A673 (cell line): ENCODE measurements around the gene KRTAP5-2. TPM values are rescaled to one million over a fixed set of nuclear protein-coding genes. Genes with fewer than 3 reads are reported as not detected.
"Not testable (repeated sequence)": the region's sequence is repeated elsewhere in the genome, so short reads cannot be mapped to it uniquely, and the experiment has no call there.

Source experiments
- BruUV-seq: library from RNA; stranded (reverse); fragments of 400-500 nt; replicated peaks from 2 replicates; lab custom pipeline; 2021; lab: Mats Ljungman, UMichigan
- CTCF ChIA-PET: fragments of 300-600 bp; sonication (Branson Sonifier 250); formaldehyde crosslinking; loops from one replicate; lab custom pipeline; 2022; ENCODE audit warnings: antibody characterized with exemption; lab: Charles Lee
- POLR2A ChIA-PET: fragments of 300-600 bp; sonication (Branson Sonifier 250); formaldehyde crosslinking; loops from one replicate; lab custom pipeline; 2022; ENCODE audit warnings: antibody characterized with exemption; ENCODE audit not compliant: low non-redundant PET; lab: Charles Lee
- DNase-seq: peaks from one replicate; pipeline ENCODE4 v3.0.0-alpha.2; 2015; ENCODE audit warnings: low spot score
- H3K27ac ChIP-seq: fragments of 200-600 bp; sonication (generic); 2 replicates; pipeline ENCODE4 v1.5.1; 2016; ENCODE audit warnings: mixed run types, low read depth, mild to moderate bottlenecking, mixed read lengths, antibody characterized with exemption, low read length; ENCODE audit not compliant: poor library complexity, severe bottlenecking
- H3K27me3 ChIP-seq: fragments of 200-600 bp; sonication (generic); replicated peaks from 2 replicates; pipeline ENCODE4 v1.6.1; 2017; ENCODE audit warnings: mixed run types, low read depth, mild to moderate bottlenecking, mixed read lengths, antibody characterized with exemption, low read length; ENCODE audit not compliant: insufficient read depth, poor library complexity
- H3K36me3 ChIP-seq: fragments of 200-600 bp; sonication (generic); 2 replicates; pipeline ENCODE4 v1.6.1; 2016; ENCODE audit warnings: mixed run types, mild to moderate bottlenecking, mixed read lengths, antibody characterized with exemption, low read length; ENCODE audit not compliant: insufficient read depth, poor library complexity, severe bottlenecking
- H3K4me1 ChIP-seq: fragments of 200-600 bp; sonication (generic); 2 replicates; pipeline ENCODE4 v1.6.1; 2017; ENCODE audit warnings: mixed run types, mild to moderate bottlenecking, mixed read lengths, antibody characterized with exemption, low read length; ENCODE audit not compliant: insufficient read depth, poor library complexity, severe bottlenecking
- H3K4me3 ChIP-seq: fragments of 200-600 bp; sonication (generic); 2 replicates; pipeline ENCODE4 v1.5.1; 2016; ENCODE audit warnings: low read depth, mixed run types, mild to moderate bottlenecking, mixed read lengths, low read length; ENCODE audit not compliant: poor library complexity, severe bottlenecking
- H3K9me3 ChIP-seq: fragments of 200-600 bp; sonication (generic); 2 replicates; pipeline ENCODE4 v1.6.1; 2016; ENCODE audit warnings: mixed run types, low read depth, mild to moderate bottlenecking, mixed read lengths, antibody characterized with exemption, low read length; ENCODE audit not compliant: poor library complexity, severe bottlenecking
- EZH2 ChIP-seq: fragments of 200-600 bp; sonication (generic); IDR thresholded peaks from 2 replicates; pipeline ENCODE4 v1.6.1; 2017; ENCODE audit warnings: borderline replicate concordance, low read depth, mild to moderate bottlenecking, mixed read lengths, antibody characterized with exemption, low read length; ENCODE audit not compliant: poor library complexity, severe bottlenecking
- intact Hi-C: fragments of 100-400 bp; cut with micrococcal nuclease; formaldehyde crosslinking; loops from one replicate; pipeline ENCODE4 v1.10.0; 2022; ENCODE audit not compliant: unreplicated experiment
- total RNA-seq: library from RNA; stranded (reverse); gene quantifications from 2 replicates; pipeline ENCODE4 v1.2.3, GENCODE V29; 2021
- TF ChIP-seq, protein P1 (sequence below): fragments of 300-800, 200-600 bp; sonication (generic); conservative IDR thresholded peaks from 2 replicates; pipeline ENCODE4 v1.5.1; 2017; ENCODE audit warnings: low read depth, mild to moderate bottlenecking, antibody characterized with exemption, low read length, moderate library complexity, mixed read lengths

The KRTAP5-2 gene
- total RNA-seq, 1 experiment from 2014 or later: not detected

DNA sequence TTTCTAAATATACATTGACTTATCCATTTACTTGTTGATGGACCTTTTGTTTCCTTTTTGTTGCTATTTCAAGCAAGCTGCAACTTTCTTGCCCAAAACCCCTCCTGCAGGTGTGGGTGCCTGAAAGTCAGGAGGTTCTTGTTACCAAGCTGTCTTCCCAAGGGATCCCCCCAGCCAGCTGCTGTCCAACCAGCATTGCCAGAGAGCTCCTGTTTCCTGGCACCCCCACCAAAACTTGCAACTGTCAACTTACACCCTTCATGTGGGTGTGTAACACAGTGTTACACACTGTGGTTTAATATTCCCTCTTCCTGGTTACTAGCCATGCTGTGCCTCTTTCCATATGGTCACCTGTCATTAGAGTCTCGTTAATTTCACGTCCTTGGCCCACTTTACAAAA, 11.4 kb downstream of the KRTAP5-2 start:
- POLR2A ChIA-PET: no interaction called here
- Histone ChIP-seq H3K4me1 (no peaks in the 10 kb centered on the region), H3K36me3 (no peaks in the 10 kb centered on the region), H3K27ac (no peak overlapping the region), H3K27me3 (no peaks in the 10 kb centered on the region), H3K4me3 (no peak overlapping the region), H3K9me3 (no peaks in the 10 kb centered on the region)
- no peak for TF ChIP-seq EZH2
- TF ChIP-seq, protein P1, sequence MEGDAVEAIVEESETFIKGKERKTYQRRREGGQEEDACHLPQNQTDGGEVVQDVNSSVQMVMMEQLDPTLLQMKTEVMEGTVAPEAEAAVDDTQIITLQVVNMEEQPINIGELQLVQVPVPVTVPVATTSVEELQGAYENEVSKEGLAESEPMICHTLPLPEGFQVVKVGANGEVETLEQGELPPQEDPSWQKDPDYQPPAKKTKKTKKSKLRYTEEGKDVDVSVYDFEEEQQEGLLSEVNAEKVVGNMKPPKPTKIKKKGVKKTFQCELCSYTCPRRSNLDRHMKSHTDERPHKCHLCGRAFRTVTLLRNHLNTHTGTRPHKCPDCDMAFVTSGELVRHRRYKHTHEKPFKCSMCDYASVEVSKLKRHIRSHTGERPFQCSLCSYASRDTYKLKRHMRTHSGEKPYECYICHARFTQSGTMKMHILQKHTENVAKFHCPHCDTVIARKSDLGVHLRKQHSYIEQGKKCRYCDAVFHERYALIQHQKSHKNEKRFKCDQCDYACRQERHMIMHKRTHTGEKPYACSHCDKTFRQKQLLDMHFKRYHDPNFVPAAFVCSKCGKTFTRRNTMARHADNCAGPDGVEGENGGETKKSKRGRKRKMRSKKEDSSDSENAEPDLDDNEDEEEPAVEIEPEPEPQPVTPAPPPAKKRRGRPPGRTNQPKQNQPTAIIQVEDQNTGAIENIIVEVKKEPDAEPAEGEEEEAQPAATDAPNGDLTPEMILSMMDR: no peak
- BruUV-seq: no TSS peak
- CTCF ChIA-PET: no interaction called here
- DNase-seq: no peak
- intact Hi-C loops: no loop called here

DNA sequence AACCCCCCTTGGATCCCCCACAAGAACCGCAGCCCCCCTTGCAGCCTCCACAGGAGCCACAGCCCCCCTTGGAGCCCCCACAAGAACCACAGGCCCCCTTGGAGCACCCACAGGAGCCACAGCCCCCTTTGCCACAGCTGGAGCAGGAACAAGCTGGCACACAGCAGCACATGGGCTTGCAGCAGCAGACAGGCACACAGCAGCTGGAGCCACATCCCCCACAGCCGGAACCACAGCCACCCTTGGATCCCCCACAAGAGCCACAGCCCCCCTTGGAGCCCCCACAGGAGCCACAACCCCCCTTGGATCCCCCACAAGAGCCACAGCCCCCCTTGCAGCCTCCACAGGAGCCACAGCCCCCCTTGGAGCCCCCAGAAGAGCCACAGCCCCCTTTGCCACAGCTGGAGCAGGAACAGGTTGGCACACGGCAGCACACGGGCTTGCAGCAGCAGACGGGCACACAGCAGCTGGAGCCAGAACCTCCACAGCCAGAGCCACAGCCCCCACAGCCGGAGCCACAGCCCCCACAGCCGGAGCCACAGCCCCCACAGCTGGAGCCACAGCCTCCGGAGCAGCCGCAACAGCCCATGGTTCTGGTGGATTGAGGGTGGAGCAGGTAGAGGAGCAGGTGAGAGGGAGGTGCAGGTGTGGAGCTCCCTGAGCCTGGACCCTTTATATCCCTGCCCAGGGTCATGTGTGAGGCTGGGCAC, 13.3 kb downstream of the KRTAP5-2 start, which contains the start of gene KRTAP5-1:
TSS of gene KRTAP5-1 (minus strand) at position 623 of the 710 bp plus-strand sequence. CDS start at position 589, 34 bp downstream.
- POLR2A ChIA-PET, BruUV-seq, H3K4me3 ChIP-seq, DNase-seq, H3K27me3 ChIP-seq, H3K9me3 ChIP-seq, H3K4me1 ChIP-seq, H3K36me3 ChIP-seq, intact Hi-C loops, H3K27ac ChIP-seq: not testable (repeated sequence)
- CTCF ChIA-PET: interaction anchor here (0.9 kb wide), 1 partner anchor 10 kb away, joined by 4 read pairs; no protein-coding TSS in a partner anchor

DNA sequence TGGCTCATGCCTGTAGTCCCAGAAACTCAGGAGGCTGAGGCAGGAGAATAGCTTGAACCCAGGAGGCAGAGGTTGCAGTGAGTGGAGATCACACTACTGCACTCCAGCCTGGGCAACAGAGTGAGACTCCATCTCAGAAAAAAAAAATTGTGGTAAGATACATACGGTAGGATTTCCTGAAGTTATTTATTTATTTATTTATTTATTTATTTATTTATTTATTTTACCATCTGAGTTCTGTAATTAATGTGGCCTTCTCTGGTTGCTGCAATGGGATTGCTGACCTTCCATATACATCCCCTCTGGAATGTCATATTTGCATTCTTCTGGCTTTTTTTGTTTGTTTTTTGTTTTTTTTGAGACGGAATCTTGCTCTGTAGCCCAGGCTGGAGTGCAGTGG, 15.2 kb downstream of the KRTAP5-2 start:
- BruUV-seq, H3K9me3 ChIP-seq, H3K27me3 ChIP-seq, H3K27ac ChIP-seq, H3K4me1 ChIP-seq, POLR2A ChIA-PET, H3K4me3 ChIP-seq, intact Hi-C loops, H3K36me3 ChIP-seq, CTCF ChIA-PET, DNase-seq: not testable (repeated sequence)

DNA sequence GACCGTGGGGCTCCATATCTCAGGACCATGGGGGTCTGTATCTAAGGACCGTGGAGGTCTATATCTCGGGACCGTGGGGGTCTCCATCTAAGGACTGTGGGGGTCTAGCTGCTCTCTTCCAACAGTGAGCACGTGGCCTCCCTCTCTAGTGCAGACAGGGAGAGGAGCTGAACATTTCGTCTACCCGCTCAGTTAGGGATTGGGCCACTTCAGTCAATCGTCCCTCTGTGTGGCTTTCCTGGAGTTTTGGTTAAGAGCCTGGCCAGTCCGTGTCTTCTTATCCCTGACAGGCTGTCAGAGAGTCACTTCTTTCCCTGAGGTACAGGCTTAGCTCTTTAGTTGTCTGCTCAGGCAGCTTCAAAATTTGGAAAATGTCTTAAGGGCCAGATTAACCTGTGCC, 16.1 kb downstream of the KRTAP5-2 start:
- Histone ChIP-seq H3K27ac (no peak overlapping the region), H3K36me3 (no peaks in the 10 kb centered on the region), H3K4me1 (no peaks in the 10 kb centered on the region), H3K4me3 (no peak overlapping the region), H3K9me3 (no peaks in the 10 kb centered on the region), H3K27me3 (no peaks in the 10 kb centered on the region)
- TF ChIP-seq, protein P1: no peak
- TF ChIP-seq EZH2: no peak
- ChIA-PET POLR2A (interaction anchor here (0.5 kb wide), 1 partner anchor 1118 kb away, joined by 4 read pairs; the partner anchor contains the start of gene KCNQ1OT1), CTCF (interaction anchor here (0.8 kb wide), 1 partner anchor 35 kb away, joined by 3 read pairs; no protein-coding TSS in a partner anchor)
- DNase-seq: no peak
- intact Hi-C loops: no loop called here
- no TSS peak for BruUV-seq
